Liver (tissue), 9 donors: Measurements from ENCODE around the gene P4HB. TPM values are rescaled to one million over a fixed set of nuclear protein-coding genes. Genes with fewer than 3 reads are reported as not detected.
A peak's percentile ranks its signal among the peaks of the same experiment; 100 is the strongest.

Experiments
- DNase-seq: peaks from one replicate; pipeline ENCODE4 v3.0.0-alpha.2; 2017; ENCODE audit warnings: low spot score
- H3K27ac ChIP-seq, 2 donors: one replicate each; pipeline ENCODE4 v1.7.0; 2013; ENCODE audit warnings: inconsistent platforms in 2 of 2, low read length in 2 of 2, control low read depth in 1 of 2, low read depth in 1 of 2, mild to moderate bottlenecking in 1 of 2
- H3K27me3 ChIP-seq, 4 donors: one replicate each; pipeline versions ENCODE4 v1.6.1 to v1.7.0; 2013; ENCODE audit warnings: low read length in 3 of 4, inconsistent platforms in 1 of 4, mild to moderate bottlenecking in 1 of 4, moderate library complexity in 1 of 4; ENCODE audit not compliant: control insufficient read depth in 4 of 4, insufficient read depth in 4 of 4
- H3K36me3 ChIP-seq, 4 donors: one replicate each; pipeline versions ENCODE4 v1.6.1 to v1.7.0; 2013; ENCODE audit warnings: low read length in 3 of 4, mild to moderate bottlenecking in 3 of 4, low read depth in 1 of 4, moderate library complexity in 1 of 4; ENCODE audit not compliant: control insufficient read depth in 4 of 4, insufficient read depth in 3 of 4
- H3K4me1 ChIP-seq, 4 donors: one replicate each; pipeline versions ENCODE4 v1.6.1 to v1.7.0; 2013; ENCODE audit warnings: low read length in 3 of 4, mild to moderate bottlenecking in 3 of 4, moderate library complexity in 1 of 4; ENCODE audit not compliant: control insufficient read depth in 4 of 4, insufficient read depth in 4 of 4
- H3K4me3 ChIP-seq, 3 donors: one replicate each; pipeline versions ENCODE4 v1.6.1 to v1.7.0; 2013; ENCODE audit warnings: low read length in 3 of 3, control low read depth in 1 of 3, low read depth in 1 of 3, mild to moderate bottlenecking in 1 of 3
- H3K9ac ChIP-seq, 2 donors: one replicate each; pipeline ENCODE4 v1.7.0; 2013; ENCODE audit warnings: low read length in 2 of 2, mild to moderate bottlenecking in 2 of 2, moderate library complexity in 2 of 2, control low read depth in 1 of 2, low read depth in 1 of 2
- H3K9me3 ChIP-seq, 4 donors: one replicate each; pipeline versions ENCODE4 v1.6.1 to v1.7.0; 2013; ENCODE audit warnings: low read length in 3 of 4; ENCODE audit not compliant: control insufficient read depth in 4 of 4
- EGR1 ChIP-seq, 2 donors: IDR thresholded peaks; 2 replicates each; pipeline ENCODE4 v1.6.1; 2016 to 2018; ENCODE audit warnings: antibody characterized with exemption in 2 of 2, low read depth in 2 of 2
- FOXA1 ChIP-seq: IDR thresholded peaks from 2 replicates; pipeline ENCODE4 v1.6.1; 2016; ENCODE audit warnings: antibody characterized with exemption
- FOXA2 ChIP-seq: IDR thresholded peaks from 2 replicates; pipeline ENCODE4 v1.6.1; 2016; ENCODE audit warnings: antibody characterized with exemption
- GABPA ChIP-seq, 2 donors: IDR thresholded peaks in 1 of 2; conservative IDR thresholded peaks in 1 of 2; 2 replicates each; pipeline ENCODE4 v1.6.1; 2016; ENCODE audit warnings: antibody characterized with exemption in 2 of 2, mild to moderate bottlenecking in 1 of 2, moderate library complexity in 1 of 2
- HNF4A ChIP-seq, 2 donors: conservative IDR thresholded peaks; 2 replicates each; pipeline ENCODE4 v1.6.1; 2016; ENCODE audit warnings: antibody characterized with exemption in 2 of 2, mild to moderate bottlenecking in 2 of 2
- HNF4G ChIP-seq: IDR thresholded peaks from 2 replicates; pipeline ENCODE4 v1.6.1; 2016; ENCODE audit warnings: antibody characterized with exemption
- RAD21 ChIP-seq, 2 donors: IDR thresholded peaks; 2 replicates each; pipeline ENCODE4 v1.6.1; 2016; ENCODE audit warnings: antibody characterized with exemption in 2 of 2, mild to moderate bottlenecking in 2 of 2
- RXRA ChIP-seq, 2 donors: IDR thresholded peaks; 2 replicates each; pipeline ENCODE4 v1.6.1; 2017 to 2018; ENCODE audit warnings: antibody characterized with exemption in 2 of 2, mild to moderate bottlenecking in 1 of 2
- SP1 ChIP-seq: IDR thresholded peaks from 2 replicates; pipeline ENCODE4 v1.6.1; 2018; ENCODE audit warnings: antibody characterized with exemption, mild to moderate bottlenecking
- TAF1 ChIP-seq: conservative IDR thresholded peaks from 2 replicates; pipeline ENCODE4 v1.6.1; 2016; ENCODE audit warnings: antibody characterized with exemption, mild to moderate bottlenecking
- YY1 ChIP-seq: IDR thresholded peaks from 2 replicates; pipeline ENCODE4 v1.6.1; 2016; ENCODE audit warnings: antibody characterized with exemption, mild to moderate bottlenecking
- WGBS: extraction: QIAGEN DNeasy Blood & Tissue Kit; methylation state at CpG from one replicate; pipeline ENCODE4 v1.1.7; 2013; 5-methylcytosine and 5-hydroxymethylcytosine counted together
- polyA plus RNA-seq, 2 donors: library from polyadenylated mRNA; stranded (reverse) in 1 of 2; unstranded in 1 of 2; fragments of 200-250 nt in 1 of 2; fragments of >200 nt in 1 of 2; fragmentation: Nextera tagmentation in 1 of 2; extraction: Ambion mirVana in 1 of 2; gene quantifications; one replicate each; pipeline versions ENCODE4 v1.2.1 to v1.2.3, GENCODE V29; 2013 to 2015
- total RNA-seq, 2 donors: library from RNA; depleted of rRNA; stranded (reverse); fragments of >200 nt; gene quantifications; one replicate each; pipeline ENCODE4 v1.2.3, GENCODE V29; 2014
- TF ChIP-seq, protein P1 (sequence below): fragments of 150-350 bp; IDR thresholded peaks from 2 replicates; pipeline ENCODE4 v1.5.1; 2017; ENCODE audit warnings: improper control_type of control experiment, low read depth, low read length; ENCODE audit not compliant: missing input control
- TF ChIP-seq, protein P2 (sequence below): IDR thresholded peaks from 2 replicates; pipeline ENCODE4 v1.6.1; 2016; ENCODE audit warnings: antibody characterized with exemption
- TF ChIP-seq, protein P3 (sequence below): IDR thresholded peaks from 2 replicates; pipeline ENCODE4 v1.6.1; 2016; ENCODE audit warnings: antibody characterized with exemption
- donor health status: healthy.
- donor health status: healthy.
- donor health status: healthy.
- donor health status: healthy.
- donor health status: healthy.

P4HB gene
- total and polyA plus RNA-seq, 4 donors: 1,000 to 3,361 (median 1,576) TPM

DNA sequence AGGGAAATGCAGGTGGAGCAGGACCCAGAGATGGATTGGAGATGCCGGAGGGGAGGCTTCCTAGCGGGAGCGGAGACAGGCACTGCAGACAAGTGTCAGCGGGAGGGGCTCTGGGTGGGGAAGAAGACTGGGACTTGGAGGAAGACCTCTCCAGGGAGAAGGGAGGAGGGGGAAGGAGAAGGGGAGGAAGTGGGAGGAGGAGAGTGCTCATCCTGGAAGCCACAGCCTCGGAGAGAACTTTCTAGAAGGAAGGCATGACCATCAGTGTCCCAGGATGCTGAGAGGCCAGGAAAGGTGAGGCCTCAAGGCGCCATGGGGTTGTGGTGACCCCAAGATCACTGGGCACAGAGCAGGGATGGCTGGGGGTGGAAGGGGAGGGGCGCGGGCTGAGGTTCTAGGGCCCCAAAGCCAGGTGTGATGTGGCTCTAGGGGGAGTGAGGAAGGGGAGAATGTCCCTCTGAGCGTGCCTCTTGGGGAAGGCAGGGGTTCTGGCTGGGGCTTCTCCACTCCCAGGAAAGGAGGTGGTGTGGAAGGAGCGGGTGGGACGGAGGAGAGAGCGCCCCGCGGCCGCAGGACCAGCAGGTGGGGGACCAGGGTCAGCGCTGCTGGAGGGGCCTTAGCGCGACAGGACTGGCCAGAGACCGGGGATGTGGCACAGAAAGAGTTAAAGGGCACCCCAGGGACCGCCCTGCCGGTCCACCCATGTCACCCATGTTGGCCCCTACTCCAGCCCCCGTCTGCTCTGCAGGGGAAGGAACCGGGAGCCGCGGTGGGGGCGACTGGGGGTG lies 57.3 kb downstream of the P4HB start:
- peaks cover 0 to 2% (median 0%) of the 10 kb centered on the region in 4 donors for H3K27me3 ChIP-seq
- WGBS: 58% methylated on average over 26 of the region's 26 CpGs

DNA sequence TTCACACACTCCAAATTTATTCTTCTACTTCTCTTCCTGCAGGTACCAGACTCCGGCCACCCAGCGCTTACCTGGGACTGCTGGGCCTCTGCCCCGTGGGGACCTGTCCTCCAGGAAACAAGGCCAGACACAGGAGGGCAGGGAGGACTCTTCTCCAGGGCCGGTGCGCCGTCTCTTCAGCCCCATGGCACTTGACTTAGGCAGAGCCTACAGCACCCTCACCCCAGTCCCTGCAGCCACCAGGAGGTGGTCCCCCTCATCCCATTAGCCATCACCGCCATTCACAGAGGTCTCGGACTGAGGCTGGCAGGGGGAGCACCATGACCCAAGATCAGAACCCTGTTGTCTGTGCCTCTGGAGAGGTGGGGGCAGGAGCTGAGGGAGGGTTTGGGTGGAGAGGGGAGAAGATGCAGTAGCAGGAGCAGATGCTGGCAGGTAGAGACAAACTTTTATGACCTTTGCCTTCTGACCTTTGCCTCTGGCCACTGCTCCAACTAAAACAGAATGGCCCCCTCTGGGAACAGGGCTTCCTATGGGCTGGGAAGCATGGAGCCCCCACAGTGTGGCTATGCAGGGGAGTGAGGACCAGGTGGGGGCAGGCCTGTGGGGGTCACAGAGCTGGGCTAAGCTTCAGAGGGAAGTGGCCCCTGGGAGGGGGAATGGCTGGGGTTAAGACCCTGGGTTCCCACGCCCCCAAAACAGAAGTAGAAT lies 58.1 kb downstream of the P4HB start:
- DNase-seq: no peak
- TF ChIP-seq TAF1 (no peak), RXRA (IDR thresholded peaks at IDR 0.05) (peak in 1 of 2 donors; percentile 38)
- Histone ChIP-seq H3K9me3 (no peaks in the 10 kb centered on the region), H3K27ac (no peak overlapping the region), H3K4me3 (no peak overlapping the region), H3K4me1 (peaks cover 14 to 26% (median 21%) of the 10 kb centered on the region in 4 donors), H3K9ac (no peak overlapping the region), H3K36me3 (no peaks in the 10 kb centered on the region), H3K27me3 (peaks cover 0 to 2% (median 0%) of the 10 kb centered on the region in 4 donors)
- 92% methylated on average over 9 of the region's 9 CpGs for WGBS

More for the DNA sequence above, 57.3 kb downstream of the P4HB start:
- no peak for DNase-seq
- H3K4me3 ChIP-seq: peak overlapping the region in 1 of 3 donors; percentile 90
- peaks cover 14 to 26% (median 21%) of the 10 kb centered on the region in 4 donors for H3K4me1 ChIP-seq
- no peaks in the 10 kb centered on the region for H3K36me3 ChIP-seq
- H3K9ac ChIP-seq: no peak overlapping the region
- H3K9me3 ChIP-seq: no peaks in the 10 kb centered on the region
- no peak overlapping the region for H3K27ac ChIP-seq
- TF ChIP-seq FOXA1: no peak
- TF ChIP-seq TAF1: no peak
- TF ChIP-seq, protein P1, sequence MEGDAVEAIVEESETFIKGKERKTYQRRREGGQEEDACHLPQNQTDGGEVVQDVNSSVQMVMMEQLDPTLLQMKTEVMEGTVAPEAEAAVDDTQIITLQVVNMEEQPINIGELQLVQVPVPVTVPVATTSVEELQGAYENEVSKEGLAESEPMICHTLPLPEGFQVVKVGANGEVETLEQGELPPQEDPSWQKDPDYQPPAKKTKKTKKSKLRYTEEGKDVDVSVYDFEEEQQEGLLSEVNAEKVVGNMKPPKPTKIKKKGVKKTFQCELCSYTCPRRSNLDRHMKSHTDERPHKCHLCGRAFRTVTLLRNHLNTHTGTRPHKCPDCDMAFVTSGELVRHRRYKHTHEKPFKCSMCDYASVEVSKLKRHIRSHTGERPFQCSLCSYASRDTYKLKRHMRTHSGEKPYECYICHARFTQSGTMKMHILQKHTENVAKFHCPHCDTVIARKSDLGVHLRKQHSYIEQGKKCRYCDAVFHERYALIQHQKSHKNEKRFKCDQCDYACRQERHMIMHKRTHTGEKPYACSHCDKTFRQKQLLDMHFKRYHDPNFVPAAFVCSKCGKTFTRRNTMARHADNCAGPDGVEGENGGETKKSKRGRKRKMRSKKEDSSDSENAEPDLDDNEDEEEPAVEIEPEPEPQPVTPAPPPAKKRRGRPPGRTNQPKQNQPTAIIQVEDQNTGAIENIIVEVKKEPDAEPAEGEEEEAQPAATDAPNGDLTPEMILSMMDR: no peak
- no peak for TF ChIP-seq YY1
- TF ChIP-seq HNF4G: no peak
- TF ChIP-seq SP1: no peak

DNA sequence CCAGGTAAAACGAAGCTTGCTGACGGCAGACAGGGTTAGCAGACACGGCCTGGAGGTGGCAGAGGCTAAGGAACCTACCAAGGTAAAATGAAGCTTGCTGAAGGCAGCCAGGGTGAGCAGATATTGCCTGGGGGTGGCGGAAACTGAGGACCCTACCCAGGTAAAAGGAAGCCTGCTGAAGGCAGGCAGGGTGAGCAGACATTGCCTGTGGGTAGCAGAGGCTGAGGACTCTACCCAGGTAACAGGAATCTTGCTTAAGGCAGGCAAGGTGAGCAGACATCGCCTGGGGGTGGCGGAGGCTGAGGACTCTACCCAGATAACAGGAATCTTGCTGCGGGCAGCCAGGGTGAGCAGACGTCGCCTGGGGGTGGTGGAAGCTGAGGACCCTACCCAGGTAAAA lies 59.0 kb downstream of the P4HB start:
- DNase-seq: no peak
- Histone ChIP-seq H3K4me3 (no peak overlapping the region), H3K36me3 (no peaks in the 10 kb centered on the region), H3K27ac (no peak overlapping the region), H3K9me3 (no peaks in the 10 kb centered on the region), H3K4me1 (peaks cover 14 to 24% (median 19%) of the 10 kb centered on the region in 4 donors), H3K27me3 (peaks cover 0 to 2% (median 0%) of the 10 kb centered on the region in 4 donors), H3K9ac (no peak overlapping the region)
- WGBS: 95% methylated on average over 9 of the region's 9 CpGs
- no peak for TF ChIP-seq FOXA1
- TF ChIP-seq, protein P2, sequence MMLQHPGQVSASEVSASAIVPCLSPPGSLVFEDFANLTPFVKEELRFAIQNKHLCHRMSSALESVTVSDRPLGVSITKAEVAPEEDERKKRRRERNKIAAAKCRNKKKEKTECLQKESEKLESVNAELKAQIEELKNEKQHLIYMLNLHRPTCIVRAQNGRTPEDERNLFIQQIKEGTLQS: no peak

DNA sequence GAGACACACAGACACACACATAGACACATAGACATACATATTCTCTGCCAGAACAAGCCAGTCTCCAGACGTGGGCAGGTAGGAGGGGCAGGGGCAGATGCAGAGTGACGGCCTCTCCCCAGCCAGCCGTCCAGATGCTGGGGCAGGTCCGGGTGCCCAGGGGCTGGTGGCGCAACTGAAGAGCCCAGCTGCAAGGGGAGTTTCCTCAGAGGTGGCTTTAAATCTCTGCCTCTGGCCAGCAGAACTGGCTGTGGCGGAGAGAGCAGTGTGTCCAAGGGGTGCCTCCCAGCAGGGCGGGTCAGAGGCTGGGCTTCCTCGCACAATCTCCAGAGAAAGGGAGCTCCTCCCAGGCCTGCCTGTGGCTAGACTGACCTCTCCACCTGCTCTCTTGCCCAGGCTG lies 65.8 kb downstream of the P4HB start:
- Histone ChIP-seq H3K4me3 (no peak overlapping the region), H3K27me3 (no peaks in the 10 kb centered on the region), H3K36me3 (no peaks in the 10 kb centered on the region), H3K27ac (no peak overlapping the region), H3K4me1 (no peaks in the 10 kb centered on the region), H3K9me3 (no peaks in the 10 kb centered on the region), H3K9ac (no peak overlapping the region)
- WGBS: 59% methylated on average over 8 of the region's 8 CpGs
- no peak for DNase-seq
- TF ChIP-seq, protein P2: no peak
- no peak for TF ChIP-seq GABPA (IDR thresholded peaks at IDR 0.05 in 1 of 2, conservative IDR thresholded peaks at IDR 0.05 in 1 of 2)
- no peak for TF ChIP-seq HNF4G
- TF ChIP-seq FOXA2: no peak
- TF ChIP-seq TAF1: no peak
- no peak for TF ChIP-seq SP1
- TF ChIP-seq HNF4A (conservative IDR thresholded peaks at IDR 0.05): no peak
- no peak for TF ChIP-seq FOXA1
- TF ChIP-seq YY1: no peak
- TF ChIP-seq RAD21 (IDR thresholded peaks at IDR 0.05): no peak
- TF ChIP-seq, protein P1: no peak
- TF ChIP-seq, protein P3, sequence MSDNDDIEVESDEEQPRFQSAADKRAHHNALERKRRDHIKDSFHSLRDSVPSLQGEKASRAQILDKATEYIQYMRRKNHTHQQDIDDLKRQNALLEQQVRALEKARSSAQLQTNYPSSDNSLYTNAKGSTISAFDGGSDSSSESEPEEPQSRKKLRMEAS: no peak
- no peak for TF ChIP-seq EGR1 (IDR thresholded peaks at IDR 0.05; ENCODE audit: low read depth in 2 of 2)
- TF ChIP-seq RXRA (IDR thresholded peaks at IDR 0.05): no peak
